OCI-LY3 (cell line): ENCODE results near the gene CABP7.

Source experiments
- EZH2phosphoT487 ChIP-seq: fragments of 200-600 bp; shearing (Covaris generic); IDR thresholded peaks from 2 replicates; pipeline ENCODE4 v1.6.1; 2018; ENCODE audit warnings: antibody characterized with exemption, mixed run types, low read depth
- TF ChIP-seq, protein P1 (sequence below): fragments of 200-600, 300-600 bp; sonication (generic); IDR thresholded peaks from 2 replicates; pipeline ENCODE4 v1.5.1; 2014; ENCODE audit warnings: antibody characterized with exemption, low read length, low read depth

DNA sequence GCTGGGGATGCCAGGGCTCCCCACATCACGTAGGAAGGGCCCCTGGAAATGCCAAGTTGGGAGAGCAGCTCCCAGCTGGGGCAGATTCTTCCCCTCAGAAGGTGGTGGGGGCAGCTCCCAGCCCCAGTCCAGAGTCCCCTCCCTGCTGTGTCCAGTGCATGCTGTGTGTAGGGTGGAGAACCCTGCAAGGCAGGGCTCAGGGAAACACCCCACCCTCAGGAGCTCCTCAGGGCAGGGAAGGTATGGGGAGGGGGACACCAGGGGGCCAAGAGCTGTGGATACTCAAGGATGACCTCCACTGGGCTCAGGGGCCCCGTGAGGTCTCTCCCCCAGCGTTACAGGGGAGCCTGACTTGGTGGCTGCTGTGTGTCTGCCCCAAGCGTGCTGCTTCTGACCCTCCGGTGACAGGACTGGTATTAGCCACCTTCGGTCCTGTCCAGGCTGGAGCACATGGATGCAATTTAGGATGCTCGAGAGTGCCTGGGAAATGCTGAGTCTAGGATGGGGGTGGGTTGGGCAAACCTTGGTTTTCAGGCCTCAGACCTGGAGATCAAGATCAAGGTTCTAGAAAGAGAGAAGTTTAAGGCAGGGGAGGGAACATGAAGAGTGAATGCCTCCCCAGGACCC lies 16.1 kb upstream of the CABP7 start:
- TF ChIP-seq, protein P1, sequence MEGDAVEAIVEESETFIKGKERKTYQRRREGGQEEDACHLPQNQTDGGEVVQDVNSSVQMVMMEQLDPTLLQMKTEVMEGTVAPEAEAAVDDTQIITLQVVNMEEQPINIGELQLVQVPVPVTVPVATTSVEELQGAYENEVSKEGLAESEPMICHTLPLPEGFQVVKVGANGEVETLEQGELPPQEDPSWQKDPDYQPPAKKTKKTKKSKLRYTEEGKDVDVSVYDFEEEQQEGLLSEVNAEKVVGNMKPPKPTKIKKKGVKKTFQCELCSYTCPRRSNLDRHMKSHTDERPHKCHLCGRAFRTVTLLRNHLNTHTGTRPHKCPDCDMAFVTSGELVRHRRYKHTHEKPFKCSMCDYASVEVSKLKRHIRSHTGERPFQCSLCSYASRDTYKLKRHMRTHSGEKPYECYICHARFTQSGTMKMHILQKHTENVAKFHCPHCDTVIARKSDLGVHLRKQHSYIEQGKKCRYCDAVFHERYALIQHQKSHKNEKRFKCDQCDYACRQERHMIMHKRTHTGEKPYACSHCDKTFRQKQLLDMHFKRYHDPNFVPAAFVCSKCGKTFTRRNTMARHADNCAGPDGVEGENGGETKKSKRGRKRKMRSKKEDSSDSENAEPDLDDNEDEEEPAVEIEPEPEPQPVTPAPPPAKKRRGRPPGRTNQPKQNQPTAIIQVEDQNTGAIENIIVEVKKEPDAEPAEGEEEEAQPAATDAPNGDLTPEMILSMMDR, result no peak
- no peak for TF ChIP-seq EZH2phosphoT487
